ENCODE results near the gene CX3CL1.
"Not testable (repeated sequence)": the region's sequence is repeated elsewhere in the genome, so short reads cannot be mapped to it uniquely, and the experiment has no call there.

DNA sequence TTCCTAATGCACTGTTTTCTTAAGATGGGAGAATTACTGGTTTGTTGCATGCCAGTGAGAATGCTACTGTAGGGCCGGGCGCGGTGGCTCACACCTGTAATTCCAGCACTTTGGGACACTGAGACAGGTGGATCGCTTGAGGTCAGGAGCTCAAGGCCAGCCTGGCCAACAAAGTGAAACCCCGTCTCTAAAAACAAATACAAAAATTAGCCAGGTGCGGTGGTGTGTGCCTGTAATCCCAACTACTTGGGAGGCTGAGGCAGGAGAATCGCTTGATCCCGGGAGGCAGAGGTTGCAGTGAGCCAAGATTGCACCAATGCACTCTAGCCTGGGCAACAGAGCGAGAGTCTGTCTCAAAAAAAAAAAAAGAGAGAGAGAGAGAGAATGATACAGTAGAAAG is 29.7 kb upstream of the CX3CL1 start:
- TF ChIP-seq, protein P1, sequence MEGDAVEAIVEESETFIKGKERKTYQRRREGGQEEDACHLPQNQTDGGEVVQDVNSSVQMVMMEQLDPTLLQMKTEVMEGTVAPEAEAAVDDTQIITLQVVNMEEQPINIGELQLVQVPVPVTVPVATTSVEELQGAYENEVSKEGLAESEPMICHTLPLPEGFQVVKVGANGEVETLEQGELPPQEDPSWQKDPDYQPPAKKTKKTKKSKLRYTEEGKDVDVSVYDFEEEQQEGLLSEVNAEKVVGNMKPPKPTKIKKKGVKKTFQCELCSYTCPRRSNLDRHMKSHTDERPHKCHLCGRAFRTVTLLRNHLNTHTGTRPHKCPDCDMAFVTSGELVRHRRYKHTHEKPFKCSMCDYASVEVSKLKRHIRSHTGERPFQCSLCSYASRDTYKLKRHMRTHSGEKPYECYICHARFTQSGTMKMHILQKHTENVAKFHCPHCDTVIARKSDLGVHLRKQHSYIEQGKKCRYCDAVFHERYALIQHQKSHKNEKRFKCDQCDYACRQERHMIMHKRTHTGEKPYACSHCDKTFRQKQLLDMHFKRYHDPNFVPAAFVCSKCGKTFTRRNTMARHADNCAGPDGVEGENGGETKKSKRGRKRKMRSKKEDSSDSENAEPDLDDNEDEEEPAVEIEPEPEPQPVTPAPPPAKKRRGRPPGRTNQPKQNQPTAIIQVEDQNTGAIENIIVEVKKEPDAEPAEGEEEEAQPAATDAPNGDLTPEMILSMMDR (conservative IDR thresholded peaks at IDR 0.05; ENCODE audit: low read length): not testable (repeated sequence)
- TF ChIP-seq EZH2phosphoT487 (IDR thresholded peaks at IDR 0.05; ENCODE audit: borderline replicate concordance): not testable (repeated sequence)

Measured in Loucy (cell line).